ENCODE data around the gene SLC6A2. TPM values are rescaled to one million over a fixed set of nuclear protein-coding genes. Genes with fewer than 3 reads are reported as not detected.

Gene SLC6A2
- total and polyA plus RNA-seq, 2 of the 13 experiments (the other 11 are each of a cell fraction or from before 2014, with no cell fraction given) = 0.62 to 0.66 TPM

DNA sequence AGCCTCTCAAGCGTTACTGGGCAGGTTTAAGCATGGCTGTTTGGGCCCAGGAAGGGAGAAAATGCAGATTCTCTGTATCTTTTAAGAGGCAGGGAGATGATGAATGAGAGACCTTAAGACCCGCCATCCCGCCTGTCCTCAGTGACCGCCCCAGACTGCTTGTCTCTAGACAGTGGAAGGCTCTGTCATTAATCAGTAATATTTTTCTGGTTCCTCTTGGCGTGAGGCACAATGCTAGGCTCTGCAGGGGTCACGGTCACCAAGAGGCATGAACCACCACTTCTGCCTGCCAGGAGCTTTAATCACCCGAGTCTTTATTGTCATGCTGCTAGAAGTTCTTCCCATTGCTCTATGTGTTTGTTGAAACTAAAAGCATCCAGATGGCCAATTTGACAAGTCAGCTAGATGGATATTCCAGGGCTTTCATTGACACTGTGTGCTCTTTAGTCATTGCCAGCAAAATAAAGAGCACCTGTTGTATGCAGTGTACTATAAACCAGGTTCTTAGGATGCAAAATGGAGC lies 3.2 kb downstream of the SLC6A2 start (continued):
- TF ChIP-seq, protein P1, sequence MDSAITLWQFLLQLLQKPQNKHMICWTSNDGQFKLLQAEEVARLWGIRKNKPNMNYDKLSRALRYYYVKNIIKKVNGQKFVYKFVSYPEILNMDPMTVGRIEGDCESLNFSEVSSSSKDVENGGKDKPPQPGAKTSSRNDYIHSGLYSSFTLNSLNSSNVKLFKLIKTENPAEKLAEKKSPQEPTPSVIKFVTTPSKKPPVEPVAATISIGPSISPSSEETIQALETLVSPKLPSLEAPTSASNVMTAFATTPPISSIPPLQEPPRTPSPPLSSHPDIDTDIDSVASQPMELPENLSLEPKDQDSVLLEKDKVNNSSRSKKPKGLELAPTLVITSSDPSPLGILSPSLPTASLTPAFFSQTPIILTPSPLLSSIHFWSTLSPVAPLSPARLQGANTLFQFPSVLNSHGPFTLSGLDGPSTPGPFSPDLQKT (CRISPR knock-in tag; IDR thresholded peaks at IDR 0.05; ENCODE audit: borderline replicate concordance) = no peak
- TF ChIP-seq, protein P2, sequence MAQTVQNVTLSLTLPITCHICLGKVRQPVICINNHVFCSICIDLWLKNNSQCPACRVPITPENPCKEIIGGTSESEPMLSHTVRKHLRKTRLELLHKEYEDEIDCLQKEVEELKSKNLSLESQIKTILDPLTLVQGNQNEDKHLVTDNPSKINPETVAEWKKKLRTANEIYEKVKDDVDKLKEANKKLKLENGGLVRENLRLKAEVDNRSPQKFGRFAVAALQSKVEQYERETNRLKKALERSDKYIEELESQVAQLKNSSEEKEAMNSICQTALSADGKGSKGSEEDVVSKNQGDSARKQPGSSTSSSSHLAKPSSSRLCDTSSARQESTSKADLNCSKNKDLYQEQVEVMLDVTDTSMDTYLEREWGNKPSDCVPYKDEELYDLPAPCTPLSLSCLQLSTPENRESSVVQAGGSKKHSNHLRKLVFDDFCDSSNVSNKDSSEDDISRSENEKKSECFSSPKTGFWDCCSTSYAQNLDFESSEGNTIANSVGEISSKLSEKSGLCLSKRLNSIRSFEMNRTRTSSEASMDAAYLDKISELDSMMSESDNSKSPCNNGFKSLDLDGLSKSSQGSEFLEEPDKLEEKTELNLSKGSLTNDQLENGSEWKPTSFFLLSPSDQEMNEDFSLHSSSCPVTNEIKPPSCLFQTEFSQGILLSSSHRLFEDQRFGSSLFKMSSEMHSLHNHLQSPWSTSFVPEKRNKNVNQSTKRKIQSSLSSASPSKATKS (CRISPR knock-in tag; IDR thresholded peaks at IDR 0.05) = no peak
- no peak for TF ChIP-seq EEA1 (CRISPR knock-in tag; IDR thresholded peaks at IDR 0.05; ENCODE audit: borderline replicate concordance)
- no peak for TF ChIP-seq ZNF781 (CRISPR knock-in tag; IDR thresholded peaks at IDR 0.05; ENCODE audit: borderline replicate concordance, not compliant biosample characterization)

DNA sequence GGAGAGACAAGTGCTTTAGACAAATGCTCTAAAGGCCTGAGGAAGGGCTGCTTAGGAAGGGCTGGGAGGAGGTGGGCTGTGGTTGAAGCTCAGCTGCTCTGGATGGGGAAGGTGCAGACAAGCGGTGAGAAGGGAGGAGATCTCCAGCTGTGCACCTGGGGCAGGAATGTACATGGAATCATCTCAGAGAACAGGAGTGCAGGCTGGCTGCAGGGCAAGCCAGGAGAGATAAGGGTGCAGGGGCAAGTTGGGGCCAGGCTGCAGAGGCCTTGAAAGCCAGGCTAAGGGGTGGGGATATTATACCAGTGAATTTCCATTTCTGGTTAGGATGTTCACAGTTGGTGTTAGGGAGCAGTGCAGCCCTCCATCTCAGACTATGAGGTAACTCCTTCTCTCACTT lies 4.2 kb downstream of the SLC6A2 start:
- TF ChIP-seq NCOA2 (CRISPR knock-in tag; IDR thresholded peaks at IDR 0.05) = no peak
- TF ChIP-seq MTF1 (CRISPR knock-in tag; IDR thresholded peaks at IDR 0.05) = no peak
- TF ChIP-seq ZNF501 (CRISPR knock-in tag; IDR thresholded peaks at IDR 0.05) = no peak
- TF ChIP-seq, protein P3, sequence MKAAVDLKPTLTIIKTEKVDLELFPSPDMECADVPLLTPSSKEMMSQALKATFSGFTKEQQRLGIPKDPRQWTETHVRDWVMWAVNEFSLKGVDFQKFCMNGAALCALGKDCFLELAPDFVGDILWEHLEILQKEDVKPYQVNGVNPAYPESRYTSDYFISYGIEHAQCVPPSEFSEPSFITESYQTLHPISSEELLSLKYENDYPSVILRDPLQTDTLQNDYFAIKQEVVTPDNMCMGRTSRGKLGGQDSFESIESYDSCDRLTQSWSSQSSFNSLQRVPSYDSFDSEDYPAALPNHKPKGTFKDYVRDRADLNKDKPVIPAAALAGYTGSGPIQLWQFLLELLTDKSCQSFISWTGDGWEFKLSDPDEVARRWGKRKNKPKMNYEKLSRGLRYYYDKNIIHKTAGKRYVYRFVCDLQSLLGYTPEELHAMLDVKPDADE (CRISPR knock-in tag; IDR thresholded peaks at IDR 0.05) = no peak
- TF ChIP-seq ZNF775 (CRISPR knock-in tag; IDR thresholded peaks at IDR 0.05; ENCODE audit: borderline replicate concordance) = no peak
- no peak for TF ChIP-seq HDAC1 (CRISPR knock-in tag; IDR thresholded peaks at IDR 0.05)
- Histone ChIP-seq H3K36me3 (replicated peaks in 1 of 2; ENCODE audit: control insufficient read depth in 1 of 2, insufficient read depth in 2 of 2, low read length in 2 of 2) (no peaks in the 10 kb centered on the region), H3K9me3 (ENCODE audit: low read length) (peaks cover 10% of the 10 kb centered on the region; the same call in 1 of the 2 replicates), H3K27ac (ENCODE audit: extremely low read length, insufficient read depth, low read length) (no peak overlapping the region), H3K4me1 (ENCODE audit: insufficient read depth, low read length) (peaks cover 47% of the 10 kb centered on the region), H3K4me3 (replicated peaks in 1 of 3; ENCODE audit: insufficient read depth in 1 of 3, low read depth in 2 of 3, low read length in 3 of 3) (no peak overlapping the region), H3K4me2 (ENCODE audit: low read depth, low read length) (no peak overlapping the region), H3K79me2 (ENCODE audit: insufficient read depth, low read length) (no peaks in the 10 kb centered on the region), H4K20me1 (ENCODE audit: insufficient read depth, low read length) (no peaks in the 10 kb centered on the region), H3K27me3 (ENCODE audit: control insufficient read depth in 1 of 2, insufficient read depth in 2 of 2, low read length in 2 of 2) (peaks cover 0 to 9% of the 10 kb centered on the region in 2 experiments; a peak in 2 of 5 replicates), H2AFZ (ENCODE audit: low read length) (no peak overlapping the region), H3K9ac (ENCODE audit: insufficient read depth, low read depth, low read length) (no peak overlapping the region)
- in situ Hi-C loops (cut with HindIII; ENCODE audit: extremely low pct_ligation_motif_present, low pct_unique_long_range_greater_than_20kb) (no loop called here), intact Hi-C loops (cut with micrococcal nuclease; ENCODE audit: unreplicated experiment) (no loop called here)
- no peak for DNase-seq (ENCODE audit: low spot score)
- no peak for ATAC-seq
- CTCF ChIA-PET (ENCODE audit: low intra/inter-chr PET ratio, low total read pairs) = no interaction called here
- no peak for FAIRE-seq
- WGBS (ENCODE audit: low lambda C conversion rate) = 5% methylated on average over 1 of the region's 1 CpG
- POLR2A ChIA-PET = no interaction called here
- BruUV-seq (replicated peaks) = no TSS peak
